Neuronal stem cell (in vitro differentiated cells): ENCODE data around the gene RABGGTA.

ENCODE experiments used
- DNase-seq: peaks from one replicate; pipeline ENCODE4 v3.0.0-alpha.2; 2013; ENCODE audit warnings: low spot score
- H2AFZ ChIP-seq: one replicate; pipeline ENCODE4 v1.6.1; 2013; ENCODE audit warnings: mild to moderate bottlenecking, low read length, inconsistent platforms
- H2AK5ac ChIP-seq: 2 replicates; pipeline ENCODE4 v1.6.1; 2013; ENCODE audit warnings: low read depth, mild to moderate bottlenecking, inconsistent platforms, low read length, moderate library complexity, mixed read lengths
- H2BK120ac ChIP-seq: 2 replicates; pipeline ENCODE4 v1.6.1; 2013; ENCODE audit warnings: low read depth, mild to moderate bottlenecking, inconsistent platforms, low read length, moderate library complexity, mixed read lengths
- H2BK12ac ChIP-seq: one replicate; pipeline ENCODE4 v1.6.1; 2013; ENCODE audit warnings: low read length, inconsistent platforms
- H2BK15ac ChIP-seq: 2 replicates; pipeline ENCODE4 v1.6.1; 2013; ENCODE audit warnings: mild to moderate bottlenecking, low read length, inconsistent platforms, mixed read lengths
- H2BK5ac ChIP-seq: one replicate; pipeline ENCODE4 v1.6.1; 2013; ENCODE audit warnings: inconsistent platforms, mild to moderate bottlenecking, low read length, moderate library complexity
- H3K14ac ChIP-seq: one replicate; pipeline ENCODE4 v1.6.1; 2013; ENCODE audit warnings: low read length, inconsistent platforms
- H3K18ac ChIP-seq: 2 replicates; pipeline ENCODE4 v1.6.1; 2013; ENCODE audit warnings: low read length, inconsistent platforms
- H3K23ac ChIP-seq: 2 replicates; pipeline ENCODE4 v1.6.1; 2013; ENCODE audit warnings: low read depth, mild to moderate bottlenecking, mixed read lengths, low read length, inconsistent platforms; ENCODE audit not compliant: poor library complexity
- H3K27ac ChIP-seq: replicated peaks from 3 replicates; pipeline ENCODE4 v1.5.1; 2013; ENCODE audit warnings: low read length, inconsistent platforms
- H3K27me3 ChIP-seq, 3 experiments: 2 replicates each; pipeline ENCODE4 v1.6.1; 2013; ENCODE audit warnings: low read length in 3 of 3, mild to moderate bottlenecking in 2 of 3, inconsistent platforms in 1 of 3, low read depth in 1 of 3, mixed read lengths in 1 of 3, moderate library complexity in 1 of 3; ENCODE audit not compliant: control insufficient read depth in 3 of 3, insufficient read depth in 3 of 3
- H3K36me3 ChIP-seq, 2 donors: replicated peaks in 1 of 2; 2 replicates each; pipeline ENCODE4 v1.6.1; 2013; ENCODE audit warnings: low read length in 2 of 2; ENCODE audit not compliant: control insufficient read depth in 2 of 2, insufficient read depth in 2 of 2
- H3K4ac ChIP-seq: 2 replicates; pipeline ENCODE4 v1.6.1; 2013; ENCODE audit warnings: inconsistent platforms, mild to moderate bottlenecking, low read length, moderate library complexity
- H3K4me1 ChIP-seq, 2 donors: 1 replicate in 1 of 2; 2 replicates in 1 of 2; pipeline ENCODE4 v1.6.1; 2013; ENCODE audit warnings: low read length in 2 of 2, low read depth in 1 of 2; ENCODE audit not compliant: control insufficient read depth in 2 of 2, insufficient read depth in 1 of 2
- H3K4me2 ChIP-seq: one replicate; pipeline ENCODE4 v1.6.1; 2013; ENCODE audit warnings: mild to moderate bottlenecking, low read length, inconsistent platforms; ENCODE audit not compliant: insufficient read depth, poor library complexity, severe bottlenecking
- H3K4me3 ChIP-seq, 2 donors: 2 replicates each; pipeline ENCODE4 v1.5.1; 2013; ENCODE audit warnings: low read length in 2 of 2, mild to moderate bottlenecking in 2 of 2, inconsistent platforms in 1 of 2, moderate library complexity in 1 of 2
- H3K79me1 ChIP-seq: one replicate; pipeline ENCODE4 v1.6.1; 2013; ENCODE audit warnings: low read depth, mild to moderate bottlenecking, inconsistent platforms, low read length, moderate library complexity
- H3K9ac ChIP-seq: one replicate; pipeline ENCODE4 v1.6.1; 2013; ENCODE audit warnings: mild to moderate bottlenecking, low read depth, low read length, inconsistent platforms; ENCODE audit not compliant: poor library complexity
- H3K9me3 ChIP-seq, 2 donors: replicated peaks in 1 of 2; 2 replicates each; pipeline versions ENCODE3 to v1.6.1; 2013; ENCODE audit warnings: low read length in 2 of 2, mild to moderate bottlenecking in 2 of 2, inconsistent platforms in 1 of 2, low read depth in 1 of 2, mixed read lengths in 1 of 2, moderate library complexity in 1 of 2; ENCODE audit not compliant: control insufficient read depth in 2 of 2, insufficient read depth in 1 of 2
- H4K8ac ChIP-seq: one replicate; pipeline ENCODE4 v1.6.1; 2013; ENCODE audit warnings: low read depth, mild to moderate bottlenecking, inconsistent platforms, low read length, moderate library complexity
- H4K91ac ChIP-seq: one replicate; pipeline ENCODE4 v1.6.1; 2013; ENCODE audit warnings: low read length, low read depth, mild to moderate bottlenecking, inconsistent platforms; ENCODE audit not compliant: poor library complexity
- WGBS, 2 donors: extraction: QIAGEN DNeasy Blood & Tissue Kit; methylation state at CpG; one replicate each; pipeline ENCODE4 v1.1.7; 2013; ENCODE audit warnings: missing lambda C conversion rate in 2 of 2, mixed read lengths in 1 of 2; ENCODE audit not compliant: insufficient read length in 2 of 2, insufficient replicate concordance in 1 of 2; ENCODE audit errors: extremely low coverage in 2 of 2; 5-methylcytosine and 5-hydroxymethylcytosine counted together

Gene RABGGTA

DNA sequence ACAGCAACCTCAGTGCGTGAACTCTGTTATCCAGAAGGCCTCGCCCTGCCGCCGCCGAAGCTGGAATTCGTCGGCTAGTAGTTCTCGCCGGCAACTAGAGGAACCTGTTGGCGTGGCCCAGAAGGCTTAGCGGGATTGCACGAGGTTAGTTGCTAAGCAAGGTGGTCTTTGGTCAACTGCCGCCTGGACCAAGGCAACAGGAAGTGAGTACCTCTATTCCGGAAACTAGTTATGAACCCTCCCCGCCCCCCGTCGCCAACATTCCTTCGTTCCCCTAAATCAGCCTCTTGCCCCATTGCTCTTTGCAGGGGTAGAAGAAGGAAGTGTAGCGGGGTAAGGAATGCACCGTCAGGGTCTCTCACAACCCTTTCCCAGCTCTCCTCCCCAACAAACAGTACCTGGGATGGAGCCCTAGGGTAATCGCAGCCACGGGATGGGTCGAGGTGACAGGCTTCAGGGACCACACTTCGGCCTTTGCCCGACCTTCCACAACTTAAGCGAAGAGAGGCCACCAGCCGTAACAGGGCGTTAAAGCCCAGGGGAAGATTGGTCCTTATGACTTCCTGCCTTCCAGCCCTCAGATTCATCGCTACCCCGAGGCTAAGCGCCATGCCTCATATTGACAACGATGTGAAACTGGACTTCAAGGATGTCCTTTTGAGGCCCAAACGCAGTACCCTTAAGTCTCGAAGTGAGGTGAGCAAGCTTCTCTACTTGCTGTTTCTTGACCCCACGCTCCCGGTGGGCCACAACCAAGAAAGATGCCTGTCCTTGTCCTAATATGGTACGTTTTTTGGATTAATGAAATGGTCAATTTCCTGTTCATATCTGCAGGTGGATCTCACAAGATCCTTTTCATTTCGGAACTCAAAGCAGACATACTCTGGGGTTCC, 38.5 kb downstream of the RABGGTA start, which contains the start of gene GMPR2:
TSS of gene GMPR2 (plus strand) at position 285 of the 893 bp plus-strand sequence. CDS start at position 610, 325 bp downstream.
- no peak within 1 kb of the TSS for H2BK120ac ChIP-seq
- DNase-seq, result no peak
- WGBS, 2 donors, result no CpG with 5 or more reads among the region's 38 CpGs
- H3K4ac ChIP-seq, result no peak within 1 kb of the TSS
- H2AFZ ChIP-seq, result peak within 1 kb of the TSS; percentile 99
- no peak within 1 kb of the TSS for H2BK12ac ChIP-seq
- H2BK15ac ChIP-seq, result peak within 1 kb of the TSS; percentile 35
- peak within 1 kb of the TSS; percentile 94 for H3K27ac ChIP-seq
- peak within 1 kb of the TSS; percentile 14 for H2BK5ac ChIP-seq
- H3K36me3 ChIP-seq, result peaks cover 16 to 50% of the 10 kb centered on the region in 2 donors
- peak within 1 kb of the TSS; percentile 12 for H2AK5ac ChIP-seq
- peak within 1 kb of the TSS; percentile 99 for H3K18ac ChIP-seq
- no peak within 1 kb of the TSS for H4K91ac ChIP-seq
- H4K8ac ChIP-seq, result no peak within 1 kb of the TSS
- H3K9me3 ChIP-seq, result no peaks in the 10 kb centered on the region
- H3K4me2 ChIP-seq, result peak within 1 kb of the TSS; percentile 90
- H3K27me3 ChIP-seq, result no peaks in the 10 kb centered on the region
- peak within 1 kb of the TSS; percentile 8 for H3K23ac ChIP-seq
- peak within 1 kb of the TSS; percentile 87 for H3K14ac ChIP-seq
- H3K4me3 ChIP-seq, result peak within 1 kb of the TSS; percentile 86 to 87
- peak within 1 kb of the TSS; percentile 92 for H3K9ac ChIP-seq
- peaks cover 9 to 11% of the 10 kb centered on the region in 2 donors for H3K4me1 ChIP-seq
- peaks cover 5% of the 10 kb centered on the region for H3K79me1 ChIP-seq

DNA sequence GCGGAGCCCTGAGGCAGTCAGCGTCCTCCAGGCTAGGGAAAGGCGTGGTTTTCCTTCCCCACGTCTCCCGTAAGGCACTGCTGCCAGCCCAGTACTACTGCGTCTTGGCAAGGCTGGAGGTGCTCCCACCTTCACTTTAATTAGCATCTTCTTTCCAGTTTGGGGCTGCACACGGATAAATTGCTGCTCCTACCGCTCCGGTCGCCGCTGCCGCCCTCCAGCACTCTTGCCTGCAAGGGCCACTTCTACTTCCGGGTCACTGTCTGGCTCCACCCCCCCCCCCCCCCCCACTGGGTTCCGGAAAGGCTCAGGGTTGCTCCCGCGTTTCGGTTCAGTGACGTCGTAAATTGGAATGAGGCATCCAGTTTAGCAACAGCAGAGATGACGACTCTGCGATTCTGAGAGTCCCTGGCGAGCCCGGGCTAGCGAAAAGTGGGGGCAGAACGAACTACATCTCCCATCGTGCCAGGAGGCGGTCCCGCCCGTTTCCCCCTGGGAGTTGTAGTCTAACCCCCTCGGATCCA, 39.2 kb downstream of the RABGGTA start, which contains the start of gene NEDD8:
TSS of gene NEDD8 (minus strand) at position 247 of the 524 bp plus-strand sequence. CDS start at position 147, 100 bp downstream.
- Histone ChIP-seq H3K18ac (peak within 1 kb of the TSS; percentile 99), H2BK5ac (peak within 1 kb of the TSS; percentile 14), H2AK5ac (peak within 1 kb of the TSS; percentile 12), H2BK120ac (no peak within 1 kb of the TSS), H3K9me3 (no peaks in the 10 kb centered on the region), H3K4me1 (peaks cover 9 to 11% of the 10 kb centered on the region in 2 donors), H3K79me1 (peaks cover 5% of the 10 kb centered on the region), H3K23ac (peak within 1 kb of the TSS; percentile 8), H4K91ac (no peak within 1 kb of the TSS), H2BK15ac (peak within 1 kb of the TSS; percentile 35), H3K4ac (no peak within 1 kb of the TSS), H3K27me3 (no peaks in the 10 kb centered on the region), H3K4me2 (peak within 1 kb of the TSS; percentile 90), H2BK12ac (no peak within 1 kb of the TSS), H2AFZ (peak within 1 kb of the TSS; percentile 99), H3K36me3 (peaks cover 14 to 49% of the 10 kb centered on the region in 2 donors), H3K14ac (peak within 1 kb of the TSS; percentile 87), H4K8ac (no peak within 1 kb of the TSS), H3K9ac (peak within 1 kb of the TSS; percentile 92), H3K4me3 (peak within 1 kb of the TSS; percentile 86 to 87), H3K27ac (peak within 1 kb of the TSS; percentile 94)
- no CpG with 5 or more reads among the region's 30 CpGs for WGBS, 2 donors
- DNase-seq, result peak; percentile 82

DNA sequence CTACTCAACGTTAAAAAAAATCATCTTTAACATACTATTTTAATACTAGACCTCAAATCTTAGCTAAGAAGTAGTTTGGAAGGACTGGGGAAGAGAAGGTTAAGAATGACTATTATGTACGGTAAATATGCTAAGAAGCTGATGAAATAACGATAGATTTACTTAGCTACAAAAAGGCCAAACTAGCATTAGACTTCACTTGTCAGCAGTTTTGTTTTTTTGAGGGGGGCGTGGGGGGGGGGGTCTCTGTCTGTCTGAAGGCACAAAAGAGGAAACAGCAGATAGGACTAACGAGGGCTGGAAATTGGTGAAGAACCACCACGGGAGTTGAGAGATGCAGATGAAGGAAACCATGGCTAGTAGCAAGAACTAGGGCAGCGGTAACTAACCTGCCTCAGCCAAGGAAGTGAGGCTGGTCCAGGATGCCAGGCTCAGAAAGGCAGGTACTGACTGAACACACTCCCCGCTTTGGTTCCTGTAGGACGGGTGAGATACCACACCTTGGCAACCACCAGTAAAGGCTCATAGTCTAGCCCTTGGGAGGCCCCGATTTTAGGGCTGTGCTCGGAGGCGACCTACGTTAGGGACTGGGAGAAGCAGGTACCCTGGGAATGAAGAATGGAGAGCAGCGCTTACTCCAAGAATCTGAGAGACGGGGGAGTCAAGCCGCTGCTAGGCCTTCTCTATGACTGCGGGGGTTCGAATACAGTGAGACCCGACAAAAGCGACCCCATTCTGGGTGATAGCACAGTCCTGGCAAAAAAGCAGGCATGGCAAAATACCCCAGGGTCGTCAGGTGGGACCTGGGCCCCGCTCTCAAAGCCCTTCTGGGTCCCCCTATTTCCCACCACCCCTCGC, 39.9 kb downstream of the RABGGTA start:
- no peak overlapping the region for H3K4ac ChIP-seq

More for the DNA sequence above, 39.9 kb downstream of the RABGGTA start:
- H2BK5ac ChIP-seq, result peak overlapping the region; percentile 14
- H2BK120ac ChIP-seq, result no peak overlapping the region
- peaks cover 9 to 49% of the 10 kb centered on the region in 2 donors for H3K36me3 ChIP-seq
- H4K91ac ChIP-seq, result no peak overlapping the region
- no peaks in the 10 kb centered on the region for H3K9me3 ChIP-seq
- H3K9ac ChIP-seq, result peak overlapping the region; percentile 78
- H3K14ac ChIP-seq, result no peak overlapping the region
- no peak overlapping the region for H2BK15ac ChIP-seq
- H3K27me3 ChIP-seq, result no peaks in the 10 kb centered on the region
- peak overlapping the region; percentile 90 for H3K4me2 ChIP-seq
- H2BK12ac ChIP-seq, result no peak overlapping the region
- peak overlapping the region; percentile 26 for H3K27ac ChIP-seq
- no peak overlapping the region for H4K8ac ChIP-seq
- peak overlapping the region; percentile 74 for H3K18ac ChIP-seq
- peak overlapping the region; percentile 12 for H2AK5ac ChIP-seq
- DNase-seq, result no peak
- peaks cover 5% of the 10 kb centered on the region for H3K79me1 ChIP-seq
- peaks cover 9 to 11% of the 10 kb centered on the region in 2 donors for H3K4me1 ChIP-seq
- 100% methylated on average over 1 of the region's 23 CpGs; no CpG with 5 or more reads in 1 of the 2 donors for WGBS, 2 donors
- H3K23ac ChIP-seq, result peak overlapping the region; percentile 8
- H2AFZ ChIP-seq, result peak overlapping the region; percentile 99
- peak overlapping the region; percentile 86 to 87 for H3K4me3 ChIP-seq
